Subcutaneous adipose tissue (tissue), 4 donors: ENCODE data around the gene PLPP1. TPM values are rescaled to one million over a fixed set of nuclear protein-coding genes. Genes with fewer than 3 reads are reported as not detected.

Experiments
- CTCF ChIP-seq: fragments of 450-650 bp; IDR thresholded peaks from one replicate; pipeline ENCODE4 v1.5.1; 2016; ENCODE audit warnings: low read depth, mild to moderate bottlenecking, control low read depth, antibody characterized with exemption, moderate library complexity
- total RNA-seq, 4 donors: library from RNA; depleted of rRNA; stranded (reverse); fragments of >200 nt; gene quantifications; one replicate each; pipeline ENCODE4 v1.1.0, GENCODE V29; 2016

The PLPP1 gene
- total RNA-seq, 4 donors from 2014 or later: 214 to 413 (median 287) TPM

- TF ChIP-seq CTCF: no peak
Observed at GRCh38 chr5:55481293-55481855, 53.4 kb downstream of the PLPP1 start.

- no peak for TF ChIP-seq CTCF
Observed at GRCh38 chr5:55480781-55481180, 54.0 kb downstream of the PLPP1 start.

GRCh38 chr5:55472642-55473041 is 62.1 kb downstream of the PLPP1 start:
- no peak for TF ChIP-seq CTCF

- no peak for TF ChIP-seq CTCF
Observed at GRCh38 chr5:55471468-55471867, 63.3 kb downstream of the PLPP1 start.

- no peak for TF ChIP-seq CTCF
Observed at GRCh38 chr5:55470282-55470681, 64.5 kb downstream of the PLPP1 start.

GRCh38 chr5:55469839-55470238 is 64.9 kb downstream of the PLPP1 start:
- TF ChIP-seq CTCF: no peak

- TF ChIP-seq CTCF: no peak
Observed at GRCh38 chr5:55467862-55468551, 66.8 kb downstream of the PLPP1 start.
